ENCODE measurements around the gene SAMD4B. TPM values are rescaled to one million over a fixed set of nuclear protein-coding genes. Genes with fewer than 3 reads are reported as not detected.

Gene SAMD4B
- total and polyA plus RNA-seq, 2 of the 8 experiments (the other 6 are each of a cell fraction or from before 2014, with no cell fraction given): 137 to 158 TPM

- Histone ChIP-seq H2BK5ac (ENCODE audit: low read depth, low read length) (no peak overlapping the region), H4K8ac (ENCODE audit: extremely low read depth, insufficient read depth, low read length) (no peak overlapping the region), H4K5ac (ENCODE audit: insufficient read length, low read depth, low read length) (no peak overlapping the region), H3K79me1 (ENCODE audit: low read depth, low read length) (peaks cover 8% of the 10 kb centered on the region), H3K4me1 (replicated peaks in 1 of 4; ENCODE audit: control insufficient read depth in 3 of 4, insufficient read depth in 4 of 4, low read length in 3 of 4) (peaks cover 5 to 20% (median 11%) of the 10 kb centered on the region in 4 experiments), H2AFZ (ENCODE audit: low read length) (no peak overlapping the region), H2BK120ac (replicated peaks; ENCODE audit: low read depth, low read length) (no peak overlapping the region), H3K9me3 (ENCODE audit: insufficient read depth in 2 of 2, low read depth in 1 of 2, low read length in 1 of 2) (no peaks in the 10 kb centered on the region), H3K14ac (ENCODE audit: insufficient read length) (no peak overlapping the region), H3K27ac (ENCODE audit: low read depth, low read length) (no peak overlapping the region), H2BK15ac (ENCODE audit: low read length) (no peak overlapping the region), H3K79me2 (ENCODE audit: control insufficient read depth in 1 of 2, insufficient read depth in 2 of 2, low read length in 2 of 2) (peaks cover 7 to 20% of the 10 kb centered on the region in 2 experiments; a peak in 3 of 4 replicates), H3K9ac (replicated peaks in 1 of 4; ENCODE audit: extremely low read depth in 1 of 4, low read depth in 3 of 4, low read length in 3 of 4) (no peak overlapping the region), H3K4ac (replicated peaks; ENCODE audit: insufficient read length, low read depth, low read length) (no peak overlapping the region), H3K4me2 (ENCODE audit: insufficient read depth in 1 of 2, low read depth in 2 of 2, low read length in 2 of 2) (no peak overlapping the region), H3K36me3 (ENCODE audit: control insufficient read depth in 2 of 4, insufficient read depth in 4 of 4, low read length in 3 of 4) (peaks cover 20 to 30% (median 23%) of the 10 kb centered on the region in 4 experiments), H3K56ac (replicated peaks; ENCODE audit: insufficient read length, low read depth, low read length) (no peak overlapping the region), H3K23ac (ENCODE audit: insufficient read length) (no peak overlapping the region), H2BK20ac (ENCODE audit: low read length) (no peak overlapping the region), H2AK5ac (ENCODE audit: low read depth, low read length) (no peak overlapping the region), H3K23me2 (ENCODE audit: low read depth, low read length) (peaks cover 8% of the 10 kb centered on the region), H2BK12ac (ENCODE audit: low read depth, low read length) (no peak overlapping the region), H3K18ac (ENCODE audit: extremely low read depth, low read length) (no peak overlapping the region), H4K20me1 (replicated peaks in 1 of 2; ENCODE audit: control insufficient read depth in 1 of 2, insufficient read depth in 2 of 2, low read length in 2 of 2) (peaks cover 2 to 18% of the 10 kb centered on the region in 2 experiments), H4K91ac (replicated peaks; ENCODE audit: insufficient read length, low read length) (no peak overlapping the region), H3K27me3 (replicated peaks in 1 of 4; ENCODE audit: control insufficient read depth in 3 of 4, extremely low read depth in 1 of 4, insufficient read depth in 3 of 4, low read length in 3 of 4) (no peaks in the 10 kb centered on the region; a peak in 1 of 7 replicates), H3K4me3 (ENCODE audit: extremely low read depth in 1 of 4, insufficient read depth in 2 of 4, low read depth in 3 of 4, low read length in 4 of 4) (no peak overlapping the region)
- ChIA-PET POLR2A (ENCODE audit: partially characterized antibody) (interaction anchor here (0.9 to 47.8 kb wide), 17 partner anchors 9 to 104 kb away, joined by 3 to 1154 read pairs (median 7); partner anchors contain the start of genes EID2B, MED29, PAF1 and PLEKHG2), CTCF (ENCODE audit: partially characterized antibody) (interaction anchor here (2.1 kb wide), 1 partner anchor 18 kb away, joined by 6 read pairs; no protein-coding TSS in a partner anchor)
- FAIRE-seq: no peak
- TF ChIP-seq RNF2 (IDR thresholded peaks at IDR 0.05; ENCODE audit: borderline replicate concordance, low read depth, low read length, missing control alignments, poor library complexity, severe bottlenecking) (no peak), CHD2 (IDR thresholded peaks at IDR 0.05; ENCODE audit: low read length) (no peak), ATF2 (IDR thresholded peaks at IDR 0.05; ENCODE audit: low read length) (peak; percentile 53; the same call in 1 of the 2 replicates)
- 96% methylated on average over 8 of the region's 8 CpGs; no CpG with 5 or more reads in 1 of the 2 experiments for WGBS, 2 experiments (ENCODE audit: extremely low coverage in 1 of 2, insufficient coverage in 1 of 2, insufficient read length in 1 of 2, insufficient replicate concordance in 2 of 2, low coverage in 1 of 2, low lambda C conversion rate in 2 of 2, missing lambda C conversion rate in 1 of 2)
- no peak for DNase-seq (ENCODE audit: low read depth in 1 of 2, low spot score in 2 of 2)
Measured at GRCh38 chr19:39432677-39433025, 90.4 kb downstream of the SAMD4B start.

All from H1 (cell line).